ENCODE results near the gene DHODH. TPM values are rescaled to one million over a fixed set of nuclear protein-coding genes. Genes with fewer than 3 reads are reported as not detected.

DHODH gene
- total and polyA plus RNA-seq, 5 donors from 2014 or later, result 4.9 to 10.1 (median 6.6) TPM

DNA sequence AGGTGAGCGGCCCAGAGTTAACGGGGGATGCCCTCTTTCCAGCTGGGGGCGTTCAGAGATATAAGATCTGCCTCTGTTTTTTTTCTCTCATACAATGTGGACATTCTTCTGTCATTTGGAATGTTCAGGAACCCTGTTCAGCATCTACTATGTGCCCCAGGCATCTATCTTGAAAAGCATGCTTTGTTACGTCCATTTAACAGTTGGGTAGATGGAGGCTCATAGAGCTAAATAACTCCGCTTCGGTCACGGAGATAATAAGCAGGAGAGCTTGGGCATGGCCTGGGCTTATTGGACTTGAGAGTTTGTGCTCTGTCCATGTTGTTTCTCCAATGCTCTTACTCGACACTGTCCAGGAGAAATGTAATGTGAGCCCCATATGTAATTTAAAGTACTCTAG, 6.1 kb downstream of the DHODH start:
- peaks cover 27% of the 10 kb centered on the region for H3K36me3 Mint-ChIP-seq
- H3K27ac Mint-ChIP-seq, result peak overlapping the region in 2 of 3 donors; percentile 18 to 60
- DNase-seq, result no peak

DNA sequence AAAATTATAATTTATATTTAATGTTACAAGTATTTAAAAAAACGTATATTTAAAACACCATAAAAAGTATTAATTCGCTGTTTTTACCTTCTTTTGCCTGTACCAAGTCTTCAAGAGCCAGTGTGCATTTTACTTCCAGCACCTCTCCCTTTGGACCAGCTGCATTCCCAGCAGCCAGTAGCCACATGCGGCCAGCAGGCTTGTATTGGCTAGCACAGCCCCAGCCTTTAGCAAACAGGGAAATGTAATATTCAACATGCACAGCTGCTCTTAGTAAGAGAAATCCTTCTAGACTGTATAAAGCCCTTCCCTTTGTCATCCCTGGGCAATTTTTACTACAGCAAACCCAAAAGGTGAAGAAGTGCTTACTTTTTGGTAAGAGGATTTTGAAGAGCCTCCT, 6.6 kb downstream of the DHODH start:
- no peak for ATAC-seq (ENCODE audit: low read depth in 2 of 2)
- no peaks in the 10 kb centered on the region for H3K4me1 ChIP-seq (ENCODE audit: control insufficient read depth, insufficient read depth, low read length, poor library complexity, severe bottlenecking)
- H3K4me3 Mint-ChIP-seq, result no peak overlapping the region

More for the DNA sequence above, 6.1 kb downstream of the DHODH start:
- H3K9me3 Mint-ChIP-seq, result no peaks in the 10 kb centered on the region
- Histone ChIP-seq H3K27me3 (ENCODE audit: control insufficient read depth, insufficient read depth, low read length) (no peaks in the 10 kb centered on the region), H3K36me3 (ENCODE audit: control insufficient read depth, insufficient read depth, low read length) (peaks cover 18% of the 10 kb centered on the region), H3K27ac (ENCODE audit: insufficient read depth, low read length, poor library complexity, severe bottlenecking) (no peak overlapping the region), H3K4me3 (ENCODE audit: low read depth, low read length) (no peak overlapping the region), H3K9me3 (ENCODE audit: control insufficient read depth in 2 of 2, low read length in 2 of 2) (no peaks in the 10 kb centered on the region), H3K4me1 (ENCODE audit: control insufficient read depth, insufficient read depth, low read length, poor library complexity, severe bottlenecking) (peaks cover 2% of the 10 kb centered on the region)
- H3K4me3 Mint-ChIP-seq, result no peak overlapping the region
- H3K27me3 Mint-ChIP-seq, result no peaks in the 10 kb centered on the region
- H3K4me1 Mint-ChIP-seq, result peaks cover 9 to 41% (median 15%) of the 10 kb centered on the region in 4 donors
- no peak for ATAC-seq (ENCODE audit: low read depth in 2 of 2)

GRCh38 chr16:72018470-72018869, 9.9 kb downstream of the DHODH start:
- H3K4me1 Mint-ChIP-seq, result peaks cover 4 to 12% (median 8%) of the 10 kb centered on the region in 4 donors
- H3K9me3 ChIP-seq (ENCODE audit: control insufficient read depth in 2 of 2, low read length in 2 of 2), result no peaks in the 10 kb centered on the region
- no peak overlapping the region for H3K27ac ChIP-seq (ENCODE audit: insufficient read depth, low read length, poor library complexity, severe bottlenecking)
- no peaks in the 10 kb centered on the region for H3K27me3 ChIP-seq (ENCODE audit: control insufficient read depth, insufficient read depth, low read length)
- H3K4me1 ChIP-seq (ENCODE audit: control insufficient read depth, insufficient read depth, low read length, poor library complexity, severe bottlenecking), result no peaks in the 10 kb centered on the region
- no peak for ATAC-seq (ENCODE audit: low read depth in 2 of 2)
- H3K4me3 ChIP-seq (ENCODE audit: low read depth, low read length), result no peak overlapping the region
- no peak overlapping the region for H3K4me3 Mint-ChIP-seq
- H3K9me3 Mint-ChIP-seq, result no peaks in the 10 kb centered on the region
- peaks cover 35% of the 10 kb centered on the region for H3K36me3 Mint-ChIP-seq
- peak in 1 of 3 donors; percentile 11 for DNase-seq
- H3K27ac Mint-ChIP-seq, result no peak overlapping the region
- H3K27me3 Mint-ChIP-seq, result no peaks in the 10 kb centered on the region
- peaks cover 31% of the 10 kb centered on the region for H3K36me3 ChIP-seq (ENCODE audit: control insufficient read depth, insufficient read depth, low read length)

More for the DNA sequence above, 6.6 kb downstream of the DHODH start:
- H3K27me3 ChIP-seq (ENCODE audit: control insufficient read depth, insufficient read depth, low read length), result no peaks in the 10 kb centered on the region
- no peak for DNase-seq
- peaks cover 9 to 37% (median 13%) of the 10 kb centered on the region in 4 donors for H3K4me1 Mint-ChIP-seq
- H3K36me3 Mint-ChIP-seq, result peaks cover 27% of the 10 kb centered on the region
- no peaks in the 10 kb centered on the region for H3K27me3 Mint-ChIP-seq
- H3K9me3 Mint-ChIP-seq, result no peaks in the 10 kb centered on the region
- no peaks in the 10 kb centered on the region for H3K9me3 ChIP-seq (ENCODE audit: control insufficient read depth in 2 of 2, low read length in 2 of 2)
- no peak overlapping the region for H3K4me3 ChIP-seq (ENCODE audit: low read depth, low read length)
- H3K36me3 ChIP-seq (ENCODE audit: control insufficient read depth, insufficient read depth, low read length), result peaks cover 18% of the 10 kb centered on the region
- H3K27ac ChIP-seq (ENCODE audit: insufficient read depth, low read length, poor library complexity, severe bottlenecking), result no peak overlapping the region
- peak overlapping the region in 2 of 3 donors; percentile 18 to 59 for H3K27ac Mint-ChIP-seq

DNA sequence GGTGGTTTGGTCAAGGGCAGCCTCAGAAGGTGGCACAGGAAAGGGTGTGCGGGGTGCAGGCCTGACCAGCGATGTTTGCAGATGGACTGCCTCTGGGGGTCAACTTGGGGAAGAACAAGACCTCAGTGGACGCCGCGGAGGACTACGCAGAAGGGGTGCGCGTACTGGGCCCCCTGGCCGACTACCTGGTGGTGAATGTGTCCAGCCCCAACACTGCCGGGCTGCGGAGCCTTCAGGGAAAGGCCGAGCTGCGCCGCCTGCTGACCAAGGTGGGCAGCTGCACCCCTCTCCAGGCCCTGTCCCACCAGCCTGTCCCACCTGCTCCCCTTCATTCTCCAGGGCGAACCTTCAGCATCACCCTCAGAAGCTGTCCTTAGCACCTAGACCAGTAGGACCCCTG, 12.5 kb downstream of the DHODH start:
- H3K4me1 Mint-ChIP-seq, result peaks cover 0 to 6% (median 1%) of the 10 kb centered on the region in 4 donors
- H3K9me3 Mint-ChIP-seq, result no peaks in the 10 kb centered on the region
- H3K4me3 Mint-ChIP-seq, result no peak overlapping the region
- H3K27ac Mint-ChIP-seq, result no peak overlapping the region
- no peaks in the 10 kb centered on the region for H3K4me1 ChIP-seq (ENCODE audit: control insufficient read depth, insufficient read depth, low read length, poor library complexity, severe bottlenecking)
- peaks cover 49% of the 10 kb centered on the region for H3K36me3 ChIP-seq (ENCODE audit: control insufficient read depth, insufficient read depth, low read length)
- H3K27ac ChIP-seq (ENCODE audit: insufficient read depth, low read length, poor library complexity, severe bottlenecking), result no peak overlapping the region
- DNase-seq (no peak), ATAC-seq (ENCODE audit: low read depth in 2 of 2) (no peak)
- no peaks in the 10 kb centered on the region for H3K27me3 ChIP-seq (ENCODE audit: control insufficient read depth, insufficient read depth, low read length)
- H3K9me3 ChIP-seq (ENCODE audit: control insufficient read depth in 2 of 2, low read length in 2 of 2), result no peaks in the 10 kb centered on the region
- no peak overlapping the region for H3K4me3 ChIP-seq (ENCODE audit: low read depth, low read length)
- H3K27me3 Mint-ChIP-seq, result no peaks in the 10 kb centered on the region
- H3K36me3 Mint-ChIP-seq, result peaks cover 38% of the 10 kb centered on the region

GRCh38 chr16:72022127-72022526, 13.6 kb downstream of the DHODH start:
- ATAC-seq (ENCODE audit: low read depth in 2 of 2) (no peak), DNase-seq (no peak)
- H3K36me3 ChIP-seq (ENCODE audit: control insufficient read depth, insufficient read depth, low read length), result peaks cover 41% of the 10 kb centered on the region
- peaks cover 33% of the 10 kb centered on the region for H3K36me3 Mint-ChIP-seq
- H3K4me1 Mint-ChIP-seq, result peaks cover 0 to 6% (median 0%) of the 10 kb centered on the region in 4 donors
- H3K27me3 Mint-ChIP-seq, result no peaks in the 10 kb centered on the region
- H3K27me3 ChIP-seq (ENCODE audit: control insufficient read depth, insufficient read depth, low read length), result no peaks in the 10 kb centered on the region
- H3K4me3 Mint-ChIP-seq, result no peak overlapping the region
- no peak overlapping the region for H3K4me3 ChIP-seq (ENCODE audit: low read depth, low read length)
- no peak overlapping the region for H3K27ac ChIP-seq (ENCODE audit: insufficient read depth, low read length, poor library complexity, severe bottlenecking)
- H3K27ac Mint-ChIP-seq, result peak overlapping the region in 1 of 3 donors; percentile 36
- H3K4me1 ChIP-seq (ENCODE audit: control insufficient read depth, insufficient read depth, low read length, poor library complexity, severe bottlenecking), result no peaks in the 10 kb centered on the region
- H3K9me3 Mint-ChIP-seq, result no peaks in the 10 kb centered on the region
- no peaks in the 10 kb centered on the region for H3K9me3 ChIP-seq (ENCODE audit: control insufficient read depth in 2 of 2, low read length in 2 of 2)

GRCh38 chr16:72023962-72024361, 15.4 kb downstream of the DHODH start:
- Histone ChIP-seq H3K36me3 (ENCODE audit: control insufficient read depth, insufficient read depth, low read length) (peaks cover 38% of the 10 kb centered on the region), H3K9me3 (ENCODE audit: control insufficient read depth in 2 of 2, low read length in 2 of 2) (no peaks in the 10 kb centered on the region), H3K27me3 (ENCODE audit: control insufficient read depth, insufficient read depth, low read length) (no peaks in the 10 kb centered on the region), H3K4me1 (ENCODE audit: control insufficient read depth, insufficient read depth, low read length, poor library complexity, severe bottlenecking) (no peaks in the 10 kb centered on the region), H3K4me3 (ENCODE audit: low read depth, low read length) (no peak overlapping the region), H3K27ac (ENCODE audit: insufficient read depth, low read length, poor library complexity, severe bottlenecking) (no peak overlapping the region)
- ATAC-seq (ENCODE audit: low read depth in 2 of 2) (no peak), DNase-seq (no peak)
- H3K4me3 Mint-ChIP-seq, result no peak overlapping the region
- peaks cover 0 to 6% (median 0%) of the 10 kb centered on the region in 4 donors for H3K4me1 Mint-ChIP-seq
- H3K27me3 Mint-ChIP-seq, result no peaks in the 10 kb centered on the region
- H3K27ac Mint-ChIP-seq, result peak overlapping the region in 1 of 3 donors; percentile 20
- H3K9me3 Mint-ChIP-seq, result no peaks in the 10 kb centered on the region
- peaks cover 35% of the 10 kb centered on the region for H3K36me3 Mint-ChIP-seq

- DNase-seq, result no peak
- peaks cover 38% of the 10 kb centered on the region for H3K36me3 ChIP-seq (ENCODE audit: control insufficient read depth, insufficient read depth, low read length)
- H3K9me3 ChIP-seq (ENCODE audit: control insufficient read depth in 2 of 2, low read length in 2 of 2), result no peaks in the 10 kb centered on the region
- no peak overlapping the region for H3K27ac ChIP-seq (ENCODE audit: insufficient read depth, low read length, poor library complexity, severe bottlenecking)
- H3K27me3 ChIP-seq (ENCODE audit: control insufficient read depth, insufficient read depth, low read length), result no peaks in the 10 kb centered on the region
- H3K27me3 Mint-ChIP-seq, result no peaks in the 10 kb centered on the region
- H3K36me3 Mint-ChIP-seq, result peaks cover 29% of the 10 kb centered on the region
- H3K4me1 Mint-ChIP-seq, result peaks cover 0 to 4% (median 0%) of the 10 kb centered on the region in 4 donors
- H3K27ac Mint-ChIP-seq, result peak overlapping the region in 1 of 3 donors; percentile 40
- ATAC-seq (ENCODE audit: low read depth in 2 of 2), result no peak
- H3K4me3 Mint-ChIP-seq, result no peak overlapping the region
- no peak overlapping the region for H3K4me3 ChIP-seq (ENCODE audit: low read depth, low read length)
- no peaks in the 10 kb centered on the region for H3K9me3 Mint-ChIP-seq
- no peaks in the 10 kb centered on the region for H3K4me1 ChIP-seq (ENCODE audit: control insufficient read depth, insufficient read depth, low read length, poor library complexity, severe bottlenecking)
Observed at GRCh38 chr16:72024862-72025382, 16.4 kb downstream of the DHODH start.

GRCh38 chr16:72025404-72026114, 17.0 kb downstream of the DHODH start:
- Histone ChIP-seq H3K9me3 (ENCODE audit: control insufficient read depth in 2 of 2, low read length in 2 of 2) (no peaks in the 10 kb centered on the region), H3K36me3 (ENCODE audit: control insufficient read depth, insufficient read depth, low read length) (peaks cover 38% of the 10 kb centered on the region), H3K27ac (ENCODE audit: insufficient read depth, low read length, poor library complexity, severe bottlenecking) (no peak overlapping the region), H3K4me3 (ENCODE audit: low read depth, low read length) (no peak overlapping the region), H3K27me3 (ENCODE audit: control insufficient read depth, insufficient read depth, low read length) (no peaks in the 10 kb centered on the region), H3K4me1 (ENCODE audit: control insufficient read depth, insufficient read depth, low read length, poor library complexity, severe bottlenecking) (no peaks in the 10 kb centered on the region)
- Mint-ChIP-seq H3K27ac (peak overlapping the region in 1 of 3 donors; percentile 40), H3K36me3 (peaks cover 29% of the 10 kb centered on the region), H3K4me3 (no peak overlapping the region), H3K27me3 (no peaks in the 10 kb centered on the region), H3K4me1 (peaks cover 0 to 4% (median 0%) of the 10 kb centered on the region in 4 donors), H3K9me3 (no peaks in the 10 kb centered on the region)
- ATAC-seq (ENCODE audit: low read depth in 2 of 2) (no peak), DNase-seq (no peak)
